HG02938 (cell line): ENCODE data around the gene PLA2G4A.
"Not testable (repeated sequence)": the region's sequence is repeated elsewhere in the genome, so short reads cannot be mapped to it uniquely, and the experiment has no call there.

Source experiments
- ATAC-seq: cut with Tn5 transposase; IDR thresholded peaks from one replicate; pipeline ENCODE4 v1.9.1; 2021; ENCODE audit warnings: mild to moderate bottlenecking, moderate library complexity; ENCODE audit not compliant: unreplicated experiment

The PLA2G4A gene

DNA sequence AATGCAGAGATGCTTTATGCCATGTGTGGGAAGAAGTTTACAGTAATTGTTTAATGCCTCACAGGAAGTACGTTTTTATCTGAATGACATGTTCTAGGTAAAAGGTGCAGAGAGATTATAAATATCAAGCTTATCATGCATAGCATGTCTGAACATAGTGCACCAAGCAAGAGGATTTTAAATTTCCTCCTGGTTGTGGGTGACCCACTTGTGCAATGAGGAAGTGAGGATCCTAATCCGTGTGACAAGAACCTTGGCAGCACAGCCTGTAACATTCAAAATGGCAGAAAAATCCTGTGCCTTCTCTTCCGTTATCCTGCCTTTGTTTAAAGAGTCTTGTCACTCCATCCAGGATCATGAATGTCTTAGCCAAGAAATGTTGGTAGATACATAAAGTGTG is 75.6 kb downstream of the PLA2G4A start:
- ATAC-seq: no peak

DNA sequence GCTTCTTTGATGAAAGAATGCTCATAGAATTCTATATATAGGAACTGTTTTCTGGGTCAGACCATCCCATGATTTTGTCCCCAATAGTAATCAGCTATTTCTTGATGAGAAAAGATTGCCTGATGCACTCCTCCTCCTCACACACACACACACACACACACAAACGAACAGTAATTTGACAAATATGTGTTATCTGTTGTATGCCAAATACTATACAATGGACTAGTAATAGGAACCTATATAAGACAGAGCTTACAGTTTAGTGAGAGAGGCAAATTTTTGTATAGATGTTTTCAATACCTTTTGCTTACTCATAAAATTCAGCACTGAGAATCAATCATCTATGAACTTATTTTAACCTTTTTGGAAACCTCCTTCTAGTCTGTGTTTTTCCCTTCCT is 76.8 kb downstream of the PLA2G4A start:
- no peak for ATAC-seq

DNA sequence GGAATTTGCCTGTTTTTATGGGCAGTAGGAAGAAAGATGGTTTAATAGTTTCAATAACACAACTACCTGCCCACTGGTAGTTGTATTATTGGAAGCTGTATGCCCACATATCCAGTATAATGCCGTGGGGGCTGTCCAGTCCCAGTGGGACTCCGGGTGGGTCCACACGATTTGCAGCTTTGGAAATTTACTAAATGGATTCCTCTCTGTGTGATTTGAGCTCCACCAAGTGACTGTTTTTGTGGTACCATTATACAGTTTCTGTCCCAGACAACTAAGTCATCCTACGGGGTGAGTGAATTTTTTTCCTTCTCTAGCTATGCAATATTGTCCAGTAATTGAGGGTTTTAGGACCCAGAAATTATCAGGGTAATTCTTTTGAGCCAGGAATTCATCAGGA is 86.8 kb downstream of the PLA2G4A start:
- ATAC-seq: no peak

DNA sequence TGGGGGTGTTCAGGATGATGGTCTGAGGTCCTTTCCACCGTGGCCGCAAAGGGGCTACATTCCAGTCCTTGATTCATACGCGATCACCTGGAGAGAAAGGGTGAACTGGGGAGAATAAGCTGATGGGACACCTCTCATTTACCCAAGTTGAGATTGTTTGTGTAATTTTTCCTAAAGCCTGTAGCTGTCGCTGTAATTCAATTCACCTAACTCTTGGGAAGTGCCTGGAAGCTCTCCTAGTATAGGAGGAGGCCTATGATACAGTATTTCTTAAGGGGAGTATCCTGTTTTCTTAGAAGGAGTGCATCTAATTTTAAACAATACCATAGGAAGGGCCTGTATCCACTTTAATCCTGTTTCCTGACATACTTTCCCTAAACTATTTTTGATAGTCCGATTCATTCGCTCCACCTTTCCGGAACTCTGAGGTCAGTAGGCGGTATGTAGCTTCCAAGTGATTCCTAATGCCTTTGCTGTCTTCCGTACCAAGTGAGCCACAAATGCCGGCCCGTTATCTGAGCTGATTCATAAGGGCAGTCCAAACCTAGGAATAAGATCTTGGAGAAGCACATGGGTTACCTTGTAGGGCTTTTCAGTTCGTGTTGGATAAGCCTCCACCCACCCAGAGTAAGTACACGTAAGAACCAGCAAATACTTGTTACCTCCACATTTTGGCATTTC is 88.5 kb downstream of the PLA2G4A start:
- ATAC-seq: not testable (repeated sequence)

DNA sequence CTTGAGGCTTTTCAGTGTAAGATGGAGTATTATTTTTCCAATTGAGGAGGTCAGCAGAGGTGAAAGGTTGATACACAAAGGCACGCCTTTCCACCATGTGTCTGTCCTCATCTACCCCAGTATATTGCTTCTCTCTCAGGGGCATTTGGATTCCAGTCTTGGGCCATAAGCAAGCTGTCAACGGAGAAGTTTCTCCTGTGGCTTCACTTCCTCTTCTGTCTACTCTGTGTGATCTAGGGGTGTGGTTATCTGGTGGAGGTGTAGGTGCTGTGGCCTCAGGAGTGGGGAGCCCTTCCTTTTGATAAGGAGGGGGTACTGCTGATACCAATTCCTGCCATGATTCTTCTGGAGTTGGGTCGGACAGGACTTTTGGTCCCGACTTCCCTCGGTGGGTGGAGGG is 92.6 kb downstream of the PLA2G4A start:
- peak; percentile 77 for ATAC-seq

DNA sequence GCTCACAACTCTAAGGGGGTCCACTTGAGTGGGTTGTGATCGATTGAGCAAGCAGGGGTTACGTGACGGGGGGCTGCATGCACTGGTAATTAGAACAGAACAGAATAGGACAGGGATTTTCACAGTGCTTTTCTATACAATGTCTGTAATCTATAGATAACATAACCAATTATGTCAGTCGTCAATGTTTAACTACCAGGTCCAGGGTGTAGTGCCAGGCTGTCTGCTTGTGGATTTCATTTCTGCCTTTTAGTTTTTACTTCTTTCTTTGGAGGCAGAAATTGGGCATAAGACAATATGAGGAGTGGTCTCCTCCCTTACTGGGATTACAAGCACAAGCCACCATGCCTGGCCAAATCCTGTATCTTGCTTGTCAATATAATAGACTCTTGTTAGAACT is 94.1 kb downstream of the PLA2G4A start:
- not testable (repeated sequence) for ATAC-seq

DNA sequence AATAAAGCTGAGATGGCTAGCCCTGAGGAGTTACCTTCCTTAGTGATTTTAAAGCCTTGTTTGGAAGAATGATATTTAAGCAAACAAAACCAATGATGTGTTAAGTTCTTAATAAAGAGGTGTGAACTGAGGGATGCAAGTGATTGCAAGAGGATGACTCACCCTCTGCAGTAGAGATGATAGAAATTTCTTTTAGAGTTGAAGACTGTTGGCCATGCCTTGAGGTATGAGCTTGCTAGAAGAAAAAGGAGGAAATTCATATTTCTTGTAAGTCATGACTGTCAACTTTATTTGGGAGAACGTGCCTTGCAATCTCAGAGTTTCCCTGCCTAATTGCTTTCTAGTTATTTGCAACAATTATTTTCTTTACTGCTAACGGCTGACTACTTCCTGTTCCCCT is 94.7 kb downstream of the PLA2G4A start:
- ATAC-seq: no peak

DNA sequence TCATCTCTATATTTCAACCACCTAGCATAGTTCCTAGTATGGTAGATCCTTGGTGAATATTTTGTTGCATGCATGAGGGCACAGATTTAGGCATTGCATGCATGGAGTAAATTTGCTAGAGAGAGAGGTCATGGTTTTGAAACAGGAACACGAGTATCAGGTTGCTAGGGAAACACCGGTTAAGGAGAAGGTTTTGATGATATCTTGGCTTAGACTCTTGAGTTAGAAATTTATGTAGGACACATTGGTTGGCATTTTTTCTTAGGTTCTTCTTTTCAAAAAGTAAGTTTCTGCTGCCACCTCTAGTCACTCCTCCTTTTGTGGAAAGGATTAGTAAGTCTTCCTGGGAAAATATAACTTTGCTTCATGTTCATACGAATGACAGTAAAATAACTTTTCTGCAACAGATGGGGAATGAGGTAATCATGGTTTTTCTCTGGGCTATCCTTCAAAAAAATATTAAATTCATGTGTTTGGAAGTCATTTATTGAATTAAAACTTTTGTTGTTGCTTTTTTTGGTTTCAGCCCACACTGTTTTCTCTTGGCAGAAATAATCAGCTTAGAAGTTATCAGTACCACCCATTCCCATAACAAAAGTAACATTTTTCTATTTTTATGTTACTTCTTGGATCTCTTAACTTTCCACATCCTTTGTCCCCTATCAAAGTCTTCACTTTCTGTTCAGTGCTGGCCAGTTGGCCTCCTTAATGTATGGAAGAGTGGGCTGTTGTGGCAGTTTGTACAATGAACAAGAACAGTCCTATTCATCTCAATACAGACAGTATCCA is 97.3 kb downstream of the PLA2G4A start:
- no peak for ATAC-seq

DNA sequence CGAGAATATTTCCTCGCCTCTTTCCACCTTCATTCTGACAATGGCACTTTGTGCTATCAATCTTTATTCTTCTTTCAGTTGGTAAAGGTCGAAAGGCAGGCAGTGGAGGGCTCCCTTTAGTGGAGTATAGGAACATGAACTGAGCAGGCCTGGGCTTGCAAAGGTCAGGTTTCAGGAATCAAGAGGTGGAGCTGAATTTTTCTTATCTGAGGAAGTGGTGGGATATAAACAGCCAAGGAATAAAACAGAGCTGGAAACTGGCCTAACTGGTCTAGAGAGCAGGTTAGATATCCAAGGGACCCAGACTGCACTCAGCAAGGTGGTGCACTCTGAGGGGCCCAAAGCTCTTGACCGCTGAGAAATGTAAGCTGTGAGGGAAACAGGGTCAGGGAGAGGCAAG is 99.1 kb downstream of the PLA2G4A start:
- ATAC-seq: no peak

DNA sequence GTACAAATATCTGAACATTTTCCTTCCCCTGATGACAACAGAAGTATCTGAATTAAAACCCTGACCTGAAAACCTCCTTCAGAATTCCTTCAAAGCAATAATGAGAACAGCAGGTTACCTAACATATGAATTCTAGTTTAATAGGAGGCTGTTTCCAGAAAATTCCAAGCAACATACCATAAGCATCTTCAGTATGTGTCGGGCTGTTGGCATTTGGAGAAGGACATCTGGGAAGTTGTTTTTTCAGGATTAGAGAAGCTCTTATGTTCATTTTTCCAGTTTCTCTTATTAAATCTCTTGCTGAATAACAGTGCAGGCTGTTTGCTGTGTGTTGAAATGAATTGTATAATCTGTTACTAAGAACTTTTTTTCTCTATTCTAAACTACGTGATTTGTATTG is 101.5 kb downstream of the PLA2G4A start:
- no peak for ATAC-seq

DNA sequence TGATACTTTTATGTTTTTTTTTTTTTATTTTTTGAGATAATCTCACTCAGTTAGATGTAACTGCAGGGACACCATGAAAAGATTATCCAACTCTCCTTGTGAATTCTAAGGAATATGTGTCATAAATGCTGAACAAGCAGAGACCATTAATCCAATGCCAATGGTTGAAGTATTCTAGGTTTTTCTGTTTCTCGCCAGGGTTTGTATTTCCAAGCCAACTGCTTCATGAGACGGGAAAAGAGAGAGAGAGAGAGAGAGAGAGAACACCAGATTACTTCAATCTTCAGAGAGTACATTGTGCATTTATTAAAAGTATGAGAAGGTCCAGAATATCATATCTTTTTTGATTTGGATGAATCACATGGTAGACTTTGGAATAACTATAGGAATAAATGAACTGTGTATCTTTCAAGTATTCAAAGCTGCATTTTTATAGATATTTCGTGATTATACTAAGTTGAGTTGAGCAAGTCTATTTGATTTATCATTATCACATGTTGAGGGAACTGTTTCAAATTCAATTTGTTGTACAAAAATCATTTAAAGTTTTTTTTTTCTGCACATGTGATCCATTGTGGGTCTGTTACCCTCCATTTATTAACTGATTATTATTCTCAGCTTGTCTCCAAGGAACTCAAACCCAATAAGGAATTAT is 108.4 kb downstream of the PLA2G4A start:
- no peak for ATAC-seq

DNA sequence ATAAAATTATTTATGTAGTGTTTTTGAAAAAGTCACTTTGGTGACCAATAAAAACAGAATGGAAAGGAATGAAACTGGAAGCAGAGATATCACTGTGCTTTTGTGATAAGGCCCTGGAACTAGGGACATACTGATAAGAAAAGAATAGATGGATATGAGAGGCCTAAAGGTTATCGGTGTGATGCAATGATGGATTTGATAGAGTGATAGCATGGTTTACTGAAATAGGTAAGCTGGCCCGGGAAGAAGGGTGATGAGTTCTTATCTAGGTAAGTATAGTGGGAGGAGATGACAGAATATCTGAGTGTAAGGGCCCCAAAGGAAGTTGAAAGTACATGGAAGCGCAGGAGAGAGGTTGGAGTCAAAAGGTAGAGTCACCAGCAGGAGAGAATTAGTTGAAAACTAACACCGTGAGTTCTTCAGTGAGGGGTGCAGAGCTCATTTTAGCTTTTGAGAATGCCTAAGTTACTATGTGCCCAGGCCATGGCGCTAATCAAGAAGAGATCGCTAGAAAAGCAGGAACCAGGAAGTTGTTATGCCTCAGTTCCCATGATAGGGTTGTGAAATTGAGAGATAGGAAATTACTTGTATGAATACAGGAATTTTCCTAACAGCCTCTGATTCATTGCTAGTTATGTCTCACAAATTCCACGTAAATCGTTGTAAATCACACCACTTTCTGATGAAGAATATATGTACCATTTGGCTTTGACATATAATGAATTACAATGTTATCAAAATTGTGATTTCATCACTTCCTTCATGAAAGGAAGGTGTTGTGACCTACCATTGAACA is 115.3 kb downstream of the PLA2G4A start:
- ATAC-seq: no peak

DNA sequence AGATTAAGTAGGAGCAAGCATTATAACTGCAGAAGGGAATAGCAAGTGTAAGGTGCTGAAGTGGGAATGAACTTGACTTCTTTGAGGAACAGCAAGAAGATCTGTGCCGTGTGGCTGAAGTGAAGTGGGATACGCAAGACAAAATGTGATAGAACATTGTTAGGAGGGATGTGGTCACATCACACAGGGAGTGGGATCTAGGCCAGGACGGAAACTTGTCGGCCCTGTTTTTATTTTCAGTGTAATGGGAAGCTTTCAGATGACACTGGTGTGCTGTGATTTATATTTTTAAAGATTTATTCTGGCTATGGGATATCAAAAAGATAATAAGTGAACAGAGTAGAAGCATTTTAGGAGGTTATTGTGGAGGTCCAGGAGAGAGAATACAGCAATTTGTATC is 116.4 kb downstream of the PLA2G4A start:
- ATAC-seq: no peak

DNA sequence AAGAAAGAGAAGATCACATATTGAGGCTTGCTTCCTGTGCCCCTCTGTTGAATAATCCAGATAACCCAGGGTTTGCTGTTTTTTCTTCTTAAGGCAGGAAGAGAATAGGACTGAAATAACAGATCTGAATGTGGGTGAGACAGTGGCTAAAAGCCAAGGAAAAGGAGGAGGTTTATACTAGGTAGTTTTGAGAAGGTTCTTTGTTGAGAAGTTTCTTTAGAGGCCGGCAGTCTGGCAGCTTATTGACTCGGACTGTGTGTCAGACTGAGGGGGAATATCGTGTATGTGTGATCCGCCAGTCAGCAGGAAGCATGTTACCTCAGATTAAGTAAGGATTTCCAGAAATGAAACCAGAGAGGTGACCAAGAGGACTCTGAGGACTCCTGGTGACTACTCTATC is 119.8 kb downstream of the PLA2G4A start:
- no peak for ATAC-seq

DNA sequence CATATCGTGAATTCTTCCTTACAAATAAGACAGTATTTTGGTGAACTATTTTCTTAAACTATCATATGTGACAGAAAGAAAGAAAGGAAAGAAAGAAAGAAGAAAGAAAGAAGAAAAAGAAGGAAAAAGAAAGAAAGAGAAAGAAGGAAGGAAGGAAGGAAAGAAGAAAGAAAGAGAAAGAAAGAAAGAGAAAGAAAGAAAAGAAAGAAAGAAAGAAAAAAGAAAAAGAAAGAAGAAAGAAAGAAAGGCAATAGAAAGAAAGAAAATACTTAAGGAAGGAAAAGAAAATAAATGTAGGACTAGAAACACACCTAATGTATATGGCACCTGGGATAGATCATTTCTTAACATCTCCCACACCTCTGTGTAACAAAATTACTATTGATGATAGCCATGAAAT is 120.4 kb downstream of the PLA2G4A start:
- no peak for ATAC-seq

DNA sequence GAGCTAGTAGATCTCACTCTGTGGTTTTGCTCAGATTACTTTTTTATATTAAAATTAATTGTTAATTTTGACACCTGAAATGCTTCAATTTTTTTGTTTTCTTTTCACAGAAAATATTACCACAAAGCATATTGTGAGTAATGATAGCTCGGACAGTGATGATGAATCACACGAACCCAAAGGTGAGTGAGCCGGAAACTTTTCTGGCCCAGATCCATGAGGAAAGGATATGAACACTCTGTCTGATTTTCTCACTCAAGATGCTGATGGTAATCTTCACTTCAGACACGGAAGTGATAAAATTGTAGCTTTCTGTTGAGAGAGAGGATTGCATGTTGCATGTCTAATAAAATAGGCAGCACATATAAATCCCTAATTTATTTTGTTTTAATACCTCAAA is 121.8 kb downstream of the PLA2G4A start:
- ATAC-seq: no peak

DNA sequence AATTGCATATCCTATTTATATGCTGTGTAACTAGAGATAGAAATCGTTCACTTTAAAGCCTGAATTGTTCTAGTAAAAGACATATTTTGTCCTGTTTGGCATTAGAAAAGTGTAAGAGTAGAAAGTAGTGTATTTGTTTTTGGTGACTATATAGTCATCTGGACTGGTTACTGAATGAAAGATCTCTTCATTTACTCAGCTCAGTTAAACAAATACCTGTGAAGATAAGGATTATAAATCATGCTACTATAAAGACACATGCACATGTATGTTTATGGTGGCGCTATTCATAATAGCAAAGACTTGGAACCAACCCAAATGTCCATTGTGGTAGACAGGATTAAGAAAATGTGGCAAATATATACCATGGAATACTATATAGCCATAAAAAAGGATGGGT is 125.1 kb downstream of the PLA2G4A start:
- ATAC-seq: no peak

DNA sequence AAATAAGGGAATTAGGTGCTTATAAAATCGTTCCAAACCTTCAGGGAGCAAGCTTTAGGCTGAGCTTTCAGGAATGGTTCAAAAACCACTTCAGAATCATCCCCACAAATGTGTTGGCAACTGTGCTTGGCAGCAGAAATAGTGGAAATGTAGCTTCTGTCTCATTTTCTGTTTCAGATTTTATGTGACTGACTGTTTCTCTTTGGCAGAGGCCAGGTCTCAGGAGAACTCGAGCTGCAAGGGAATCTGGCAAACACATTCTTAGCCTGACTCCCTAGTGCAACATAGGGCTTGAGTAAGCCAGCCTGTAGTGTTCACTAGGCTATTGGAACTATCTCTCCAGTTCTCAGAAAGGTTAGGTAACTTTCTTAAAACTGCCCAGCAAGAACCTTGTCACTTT is 128.6 kb downstream of the PLA2G4A start:
- no peak for ATAC-seq

DNA sequence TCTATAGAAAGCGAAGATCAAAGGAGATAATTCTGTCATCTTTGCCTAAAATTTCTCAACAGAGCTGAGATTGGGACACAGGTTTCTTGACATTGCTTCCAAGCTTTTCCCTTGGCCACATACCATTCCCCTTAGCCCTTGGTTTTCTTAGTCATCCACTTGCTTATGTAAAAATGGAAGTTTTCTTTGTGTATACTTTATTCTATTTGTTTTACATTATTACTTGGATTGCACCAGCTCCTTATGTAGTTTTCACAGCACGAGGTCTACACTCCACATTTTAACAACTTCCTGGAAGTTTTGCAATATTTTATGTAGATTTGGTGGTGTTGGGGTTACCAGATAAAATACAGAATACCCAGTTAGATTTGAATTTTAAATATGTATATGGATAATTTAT is 129.8 kb downstream of the PLA2G4A start:
- no peak for ATAC-seq

DNA sequence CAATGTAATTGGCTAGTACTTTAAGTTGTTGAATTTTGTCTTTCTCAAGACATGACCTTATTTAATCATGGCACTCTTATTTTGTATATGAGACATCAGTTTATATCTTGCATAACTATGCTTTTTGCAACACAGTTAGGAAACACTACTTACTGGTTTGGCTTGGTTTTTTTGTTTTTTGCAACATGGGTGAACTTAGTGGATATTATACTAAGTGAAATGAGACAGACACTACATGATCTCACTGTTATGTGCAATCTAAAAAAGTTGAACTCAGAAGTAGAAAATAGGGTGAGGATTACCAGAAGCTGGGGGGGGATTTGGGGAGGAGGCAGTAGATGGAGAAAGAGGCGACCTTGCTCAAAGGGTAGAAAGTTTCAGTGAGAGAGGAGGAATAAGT is 132.1 kb downstream of the PLA2G4A start:
- ATAC-seq: no peak

DNA sequence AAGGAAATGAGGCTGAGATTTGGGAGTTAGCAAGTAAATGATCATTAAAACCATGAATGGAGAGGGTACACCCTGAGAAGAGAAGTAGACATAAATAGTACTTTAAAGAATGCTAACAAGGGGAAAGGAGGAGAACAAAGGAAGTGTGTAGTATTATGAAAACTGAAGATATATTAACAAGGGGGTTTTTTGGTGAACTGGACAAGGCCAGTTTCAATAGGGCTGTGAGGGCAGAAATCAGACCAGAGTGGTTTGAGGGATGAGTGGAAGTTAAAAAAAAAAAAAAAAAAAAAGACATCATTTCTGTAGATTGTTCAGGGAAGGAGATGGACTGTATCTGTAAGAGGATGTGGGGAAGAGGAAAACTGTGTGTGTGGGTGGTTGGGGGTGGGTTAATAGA is 137.1 kb downstream of the PLA2G4A start:
- no peak for ATAC-seq
